HG02884 (cell line): ENCODE results near the gene ADAM19.

Experiments
- ATAC-seq: cut with Tn5 transposase; IDR thresholded peaks from one replicate; pipeline ENCODE4 v1.9.1; 2021; ENCODE audit warnings: mild to moderate bottlenecking, moderate library complexity; ENCODE audit not compliant: unreplicated experiment

Gene ADAM19

DNA sequence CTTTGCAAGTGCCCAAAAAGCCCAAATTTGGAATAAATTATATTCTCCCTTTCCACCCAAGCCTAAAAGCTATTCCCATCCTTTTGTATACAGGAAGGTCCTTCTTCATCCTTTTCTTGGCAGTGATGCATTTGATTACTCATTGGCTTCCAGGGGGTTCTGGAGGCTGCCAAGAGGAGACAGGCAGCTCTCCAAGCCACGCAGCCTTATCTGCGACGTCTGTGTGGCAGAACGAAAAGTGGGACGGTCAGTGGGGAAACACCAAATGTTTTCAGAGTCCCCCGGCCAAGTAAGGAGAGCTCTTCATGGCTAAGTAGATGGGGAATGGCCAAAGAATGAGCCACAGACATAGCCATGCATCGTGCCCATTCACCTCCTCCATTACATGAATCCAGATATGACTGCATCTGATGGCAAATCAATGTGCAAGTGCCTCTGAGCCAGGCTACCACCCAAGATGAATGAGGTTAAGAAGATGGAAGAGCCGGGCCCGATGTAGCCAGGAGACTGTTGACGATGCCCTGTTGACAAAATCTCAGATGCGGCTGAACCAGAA, 12.1 kb downstream of the ADAM19 start:
- ATAC-seq: no peak

DNA sequence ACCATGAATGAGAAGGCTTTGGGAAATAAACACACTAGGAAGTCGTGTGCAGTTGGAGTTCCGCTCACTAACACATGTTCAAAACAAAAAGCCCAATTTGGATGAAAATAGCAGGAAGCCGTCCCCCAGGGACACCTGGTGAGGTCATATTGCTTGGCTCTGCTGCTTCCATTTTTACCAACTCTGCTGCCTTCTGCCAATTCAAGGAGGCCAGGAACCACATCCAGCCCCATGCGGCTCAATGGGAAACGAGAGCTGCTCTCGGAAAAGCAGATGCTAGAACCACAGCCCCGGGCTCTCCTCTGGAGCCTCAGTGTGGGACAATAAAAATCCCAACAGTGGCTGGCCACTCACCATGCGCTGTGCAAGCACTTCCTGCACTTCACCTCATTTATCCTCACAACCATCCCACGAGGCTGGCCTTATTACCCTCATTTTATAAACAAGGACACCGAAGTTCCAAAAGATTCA, 13.4 kb downstream of the ADAM19 start:
- ATAC-seq: no peak

DNA sequence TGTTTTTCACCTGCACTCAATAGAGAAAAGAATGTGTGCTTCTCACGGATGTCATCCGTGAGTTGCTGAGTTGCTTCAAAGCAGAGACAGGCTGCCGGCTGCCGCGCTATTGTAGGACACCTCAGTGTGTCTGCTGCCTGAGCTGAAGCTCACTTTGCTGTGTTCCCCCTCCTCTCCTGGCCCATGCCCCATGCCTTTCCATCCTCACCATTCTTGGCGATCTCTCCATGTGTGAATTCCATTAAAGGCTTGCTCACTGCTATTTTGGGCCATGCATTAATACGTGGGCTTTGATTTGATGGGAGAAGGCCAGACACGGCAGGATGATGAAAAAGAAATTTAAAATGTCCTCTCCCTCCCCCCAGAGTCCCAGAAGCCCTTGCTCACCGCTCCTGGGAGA, 14.5 kb downstream of the ADAM19 start:
- ATAC-seq: no peak

DNA sequence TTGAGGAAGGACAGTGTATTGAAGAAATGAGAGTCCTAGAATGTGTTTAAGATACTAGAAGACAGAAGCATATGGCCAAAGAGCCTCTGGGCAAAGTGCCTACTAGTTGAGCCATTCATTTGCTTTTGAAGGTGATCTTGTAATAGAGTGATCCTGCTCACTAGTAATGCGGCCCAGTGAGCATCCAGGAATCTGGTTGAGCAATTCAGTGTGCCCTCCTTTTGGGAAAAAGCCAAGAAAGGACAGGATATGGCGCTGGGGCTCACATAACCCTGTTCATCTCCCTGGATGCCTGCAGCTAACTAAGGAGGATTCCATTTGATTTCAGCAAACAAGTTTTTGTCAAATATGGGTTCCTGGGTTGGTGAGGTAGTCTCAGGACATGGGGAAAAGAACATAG, 16.3 kb downstream of the ADAM19 start:
- ATAC-seq: no peak

DNA sequence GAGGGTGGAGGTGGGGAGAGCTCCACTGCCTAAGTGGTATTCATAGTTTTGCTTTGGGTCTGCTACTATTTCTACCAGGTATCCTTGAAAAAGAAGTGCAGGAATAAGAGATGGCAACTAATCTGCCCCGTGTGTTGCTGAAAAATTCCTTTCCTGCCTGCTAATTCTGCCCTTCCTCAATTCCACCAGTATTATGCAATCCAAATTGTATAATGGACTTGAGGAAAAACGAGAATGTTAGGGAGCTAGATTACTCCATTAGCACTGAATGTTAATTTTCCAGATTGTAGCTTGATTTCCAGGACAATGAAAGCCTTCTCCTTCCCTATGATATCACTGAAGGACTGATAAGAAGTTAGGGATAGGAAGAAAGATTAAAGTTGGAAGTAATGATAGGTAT, 16.9 kb downstream of the ADAM19 start:
- ATAC-seq: no peak

DNA sequence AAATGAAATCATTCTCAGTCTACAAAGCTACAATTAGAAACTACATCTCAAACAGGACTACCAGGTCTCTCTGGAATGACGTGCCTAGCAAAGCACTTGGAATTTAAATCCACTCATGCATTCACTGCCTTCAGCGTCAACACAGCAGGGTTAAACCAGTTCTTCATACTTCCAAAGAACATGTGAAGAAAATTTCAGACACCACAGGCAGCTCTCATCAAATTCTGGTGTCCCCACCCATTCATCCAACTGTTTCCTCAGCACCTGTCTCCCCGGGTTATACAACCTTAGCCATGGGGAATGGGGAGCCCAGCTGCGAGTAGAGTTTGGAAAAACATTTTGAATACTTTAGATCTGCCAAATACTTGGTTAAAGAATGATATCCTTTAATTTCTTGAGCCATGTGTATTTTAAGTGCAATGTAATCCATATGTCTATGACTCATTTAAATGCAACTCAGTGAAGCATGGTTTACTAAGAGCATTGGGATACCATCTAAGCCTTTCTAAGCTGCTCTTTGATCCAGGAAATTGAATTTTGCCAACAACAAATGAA, 17.5 kb downstream of the ADAM19 start:
- ATAC-seq: no peak

DNA sequence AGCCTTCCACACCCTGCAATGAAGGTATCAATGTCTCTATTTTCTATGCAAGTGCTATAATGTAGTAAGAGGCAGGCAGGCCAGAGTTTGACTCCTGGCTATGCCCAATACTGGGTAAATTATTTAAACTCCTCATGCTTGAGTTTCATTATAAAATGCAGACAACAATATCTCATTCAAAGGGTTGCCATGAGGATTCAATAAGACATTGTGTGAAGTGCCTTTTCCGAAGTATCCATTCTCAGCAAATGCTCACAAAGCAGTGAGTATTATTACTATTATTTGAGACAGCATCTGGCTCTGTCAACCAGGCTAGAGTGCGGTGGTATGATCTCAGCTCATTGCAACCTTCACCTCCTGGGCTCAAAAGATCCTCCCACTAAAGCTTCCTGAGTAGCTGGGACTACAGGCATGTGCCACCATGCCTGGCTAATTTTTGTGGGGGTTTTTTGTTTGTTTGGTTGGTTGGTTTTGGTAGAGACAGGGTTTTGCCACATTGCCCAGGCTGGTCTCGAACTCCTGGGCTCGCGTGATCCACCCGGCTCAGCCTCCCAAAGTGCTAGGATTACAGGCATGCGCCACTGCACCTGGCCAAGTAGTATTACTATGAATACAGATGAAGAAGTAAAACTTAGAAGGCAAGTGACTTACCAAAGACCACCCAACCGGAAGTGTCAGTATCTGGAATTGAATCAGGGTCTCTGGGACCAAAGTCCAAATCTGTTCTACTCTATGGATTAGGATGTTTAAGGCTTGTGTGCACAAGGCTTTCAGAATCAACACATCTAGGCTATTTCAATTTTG, 18.8 kb downstream of the ADAM19 start:
- no peak for ATAC-seq

DNA sequence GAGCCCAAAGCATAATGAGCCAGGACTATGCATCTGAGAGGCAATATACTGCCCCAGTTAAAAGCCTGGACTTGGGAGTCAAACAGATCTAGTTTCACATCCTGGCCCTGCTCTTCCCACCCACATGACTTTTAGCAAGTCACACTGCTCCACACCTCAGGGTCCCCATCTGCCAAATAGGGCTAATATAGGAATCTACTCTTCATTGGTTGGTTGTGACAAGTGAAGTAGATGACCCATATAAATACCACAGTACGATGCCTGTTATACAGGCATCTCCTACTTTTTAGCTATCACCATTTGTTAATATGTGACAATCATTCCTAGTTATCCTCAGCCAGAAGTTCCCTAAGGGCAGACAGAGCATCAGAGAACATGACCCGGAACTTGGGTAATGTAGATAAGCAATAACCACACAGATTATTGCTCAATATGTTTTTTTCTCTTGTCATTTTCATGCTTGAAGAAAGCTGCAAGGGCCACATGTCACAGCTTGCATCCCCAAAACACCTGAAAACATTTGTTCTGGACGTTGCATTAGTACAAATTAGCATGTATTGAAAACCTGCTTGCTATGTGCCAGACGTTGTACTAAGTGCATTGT, 20.4 kb downstream of the ADAM19 start:
- ATAC-seq: no peak

DNA sequence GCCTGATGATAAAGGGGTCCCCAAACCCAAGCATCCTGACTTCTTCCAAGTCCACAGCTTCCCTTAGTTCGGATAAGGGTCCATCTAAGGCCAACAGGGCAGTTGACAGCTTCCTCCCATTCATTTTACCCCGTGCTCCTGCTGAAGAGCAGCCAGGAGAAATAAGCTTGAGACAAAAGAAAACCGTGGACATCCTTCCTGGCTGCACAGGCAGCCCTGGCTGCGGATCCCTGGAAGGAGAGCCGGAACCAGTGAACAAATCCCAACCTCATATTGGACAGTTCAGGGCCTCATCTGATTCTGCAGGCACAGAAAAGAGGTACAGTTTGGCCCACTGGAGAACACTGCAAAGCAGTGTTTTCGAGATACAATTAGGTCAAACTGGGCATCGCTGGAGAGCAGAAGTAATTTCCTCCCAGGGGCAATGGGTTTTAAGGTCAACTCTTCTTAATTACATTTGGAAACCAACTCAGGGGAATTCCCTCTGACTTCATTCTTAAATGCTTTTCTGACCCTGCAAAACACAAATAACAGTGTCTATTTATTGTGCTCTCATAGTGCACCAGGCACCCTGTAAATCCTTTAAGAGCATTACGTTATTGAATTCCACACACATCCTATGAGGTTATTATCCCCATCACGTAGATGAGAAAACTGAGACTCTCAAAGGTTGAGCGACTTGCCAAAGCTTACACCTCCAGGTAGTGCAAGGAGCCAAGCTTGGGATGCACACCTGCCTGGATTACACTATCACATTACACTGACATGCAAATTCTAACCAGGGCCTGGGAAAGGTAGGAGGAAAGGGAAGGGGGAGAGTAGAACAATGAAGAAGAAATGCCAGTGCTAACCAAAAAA, 21.2 kb downstream of the ADAM19 start:
- no peak for ATAC-seq

DNA sequence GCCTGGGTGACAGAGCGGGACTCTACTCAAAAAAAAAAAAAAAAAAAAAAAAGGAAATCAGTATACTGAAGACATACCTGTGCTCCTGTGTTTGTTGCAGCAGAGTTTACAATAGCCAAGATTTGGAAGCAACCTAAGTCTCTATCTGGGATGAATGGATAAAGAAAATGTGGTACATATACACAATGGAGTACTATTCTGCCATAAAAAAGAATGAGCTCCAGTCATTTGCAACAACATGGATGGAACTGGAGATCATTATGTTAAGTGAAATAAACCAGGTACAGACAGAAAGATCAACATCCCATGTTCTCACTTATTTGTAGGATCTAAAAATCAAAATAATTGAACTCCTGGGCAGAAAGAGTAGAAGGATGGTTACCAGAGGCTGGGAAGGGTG, 22.9 kb downstream of the ADAM19 start:
- ATAC-seq: no peak

DNA sequence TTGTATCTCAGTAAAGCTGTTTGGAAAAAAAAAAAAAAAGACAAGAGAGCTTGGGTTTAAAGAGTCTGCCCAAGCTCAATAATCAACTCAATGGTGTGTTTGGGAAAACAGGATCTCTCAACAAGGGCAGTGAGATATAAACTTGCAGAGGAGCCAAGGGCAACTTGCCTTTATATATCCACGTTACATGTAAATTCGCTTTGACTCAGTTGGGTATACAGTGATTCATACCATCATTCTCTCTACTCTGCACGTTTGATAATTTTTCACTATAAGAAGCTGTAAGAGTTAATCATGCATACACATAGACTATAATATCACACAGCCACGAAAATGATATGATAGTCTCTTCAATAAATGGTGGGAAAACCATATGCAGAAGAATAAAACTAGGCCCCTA, 24.9 kb downstream of the ADAM19 start:
- ATAC-seq: no peak

DNA sequence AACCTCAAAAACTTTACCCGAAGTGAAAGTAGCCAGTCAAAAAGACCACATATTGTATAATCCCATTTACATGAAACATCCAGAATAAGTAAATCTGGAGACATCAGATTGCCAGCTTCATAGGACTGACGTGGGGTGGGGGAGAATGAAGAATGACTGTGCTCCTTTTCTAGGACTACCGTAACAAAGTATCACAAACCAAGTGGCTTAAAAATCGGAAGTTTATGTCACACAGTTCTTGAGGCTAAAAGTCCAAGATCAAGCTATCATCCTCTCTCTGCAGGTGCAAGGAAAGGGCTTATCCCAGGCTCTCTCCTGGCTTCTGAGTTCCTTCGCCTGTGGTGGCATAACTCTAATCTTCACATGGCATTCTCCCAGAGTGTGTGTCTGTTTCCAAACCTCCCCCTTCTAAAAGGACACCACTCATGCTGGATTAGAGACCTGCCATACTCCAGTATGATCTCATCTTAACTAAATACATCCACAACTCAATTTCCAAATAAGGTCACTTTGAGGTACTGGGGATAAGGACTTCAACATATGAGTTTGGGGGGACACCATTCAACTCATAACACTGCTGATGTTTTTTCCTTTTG, 25.5 kb downstream of the ADAM19 start:
- no peak for ATAC-seq

DNA sequence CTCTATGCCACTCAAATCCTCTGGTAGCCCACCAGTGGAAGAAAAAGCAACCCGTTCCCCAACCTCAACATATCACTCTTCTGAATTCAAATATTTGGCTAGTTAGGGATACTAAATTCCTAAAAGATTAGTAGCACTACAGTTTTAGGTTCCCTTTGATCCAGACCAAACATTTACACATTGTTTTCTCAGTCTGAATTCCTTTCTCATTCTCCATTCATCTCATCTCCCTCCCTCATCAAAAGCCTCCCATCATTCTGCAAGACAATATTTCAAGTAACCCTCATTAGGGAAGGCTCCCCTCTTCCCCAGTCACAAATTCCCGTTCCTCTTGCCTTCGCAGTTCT, 26.3 kb downstream of the ADAM19 start:
- no peak for ATAC-seq

DNA sequence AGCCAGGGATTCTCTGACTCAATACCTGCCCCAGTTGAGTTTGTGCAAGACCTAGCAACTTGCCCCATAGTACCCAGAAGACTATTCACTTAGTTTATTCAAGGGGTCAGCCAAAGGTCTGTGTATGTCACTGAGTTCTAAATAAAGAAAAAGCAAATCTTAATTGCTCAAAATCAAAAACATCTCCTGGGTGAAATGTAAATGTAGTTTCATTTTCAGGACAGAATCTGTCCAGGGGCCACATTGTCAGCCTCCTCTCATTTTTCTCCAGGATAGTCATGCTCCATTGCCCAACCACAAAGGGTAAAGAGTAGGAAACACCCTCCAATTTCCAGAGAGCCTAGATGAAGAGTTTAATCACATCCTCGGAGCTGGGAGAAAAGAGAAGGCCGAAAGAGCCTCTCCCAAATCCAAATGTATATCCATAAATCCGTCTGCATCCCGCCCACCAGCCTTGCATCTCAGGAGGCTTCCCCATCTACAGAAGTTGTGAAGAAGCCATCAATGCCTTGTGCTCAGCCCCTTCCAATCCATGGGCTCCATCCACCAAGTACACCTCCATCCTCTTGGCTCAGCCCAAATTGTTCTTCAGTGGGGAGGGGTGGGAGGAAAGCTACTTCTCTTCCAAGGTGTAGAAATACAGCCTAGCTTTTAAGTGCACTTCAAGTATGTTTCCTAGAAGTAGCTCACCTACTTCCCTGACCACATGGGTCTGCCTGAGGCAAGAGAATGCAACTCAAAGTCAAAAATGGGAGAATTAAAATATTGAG, 26.9 kb downstream of the ADAM19 start:
- ATAC-seq: no peak

DNA sequence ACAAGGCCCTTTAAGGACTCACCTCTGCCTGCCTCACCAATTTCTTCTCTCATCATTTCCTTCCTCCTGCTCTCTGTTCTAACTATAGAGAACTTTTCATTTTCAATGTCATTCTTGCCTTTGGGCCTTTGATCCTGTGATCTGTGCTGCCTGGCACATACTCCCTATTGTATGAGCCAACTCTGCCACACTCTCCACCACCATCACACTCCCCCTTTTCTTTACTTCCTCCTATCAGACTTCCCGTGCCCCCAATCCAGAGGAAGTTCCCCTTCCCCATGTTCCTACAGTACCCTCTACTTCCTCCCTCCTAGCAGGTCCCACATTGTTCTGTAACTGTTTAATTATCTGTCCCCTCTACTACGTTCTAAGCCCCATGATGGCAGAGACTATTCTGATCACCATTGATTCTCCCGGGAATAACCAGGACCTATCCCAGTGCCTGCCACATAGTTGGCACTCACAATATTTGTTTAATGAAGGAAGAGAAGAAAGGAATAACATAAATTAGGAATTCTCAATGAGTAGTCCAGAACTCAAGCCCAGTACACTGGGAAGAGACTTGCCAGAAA, 27.5 kb downstream of the ADAM19 start:
- ATAC-seq: no peak

DNA sequence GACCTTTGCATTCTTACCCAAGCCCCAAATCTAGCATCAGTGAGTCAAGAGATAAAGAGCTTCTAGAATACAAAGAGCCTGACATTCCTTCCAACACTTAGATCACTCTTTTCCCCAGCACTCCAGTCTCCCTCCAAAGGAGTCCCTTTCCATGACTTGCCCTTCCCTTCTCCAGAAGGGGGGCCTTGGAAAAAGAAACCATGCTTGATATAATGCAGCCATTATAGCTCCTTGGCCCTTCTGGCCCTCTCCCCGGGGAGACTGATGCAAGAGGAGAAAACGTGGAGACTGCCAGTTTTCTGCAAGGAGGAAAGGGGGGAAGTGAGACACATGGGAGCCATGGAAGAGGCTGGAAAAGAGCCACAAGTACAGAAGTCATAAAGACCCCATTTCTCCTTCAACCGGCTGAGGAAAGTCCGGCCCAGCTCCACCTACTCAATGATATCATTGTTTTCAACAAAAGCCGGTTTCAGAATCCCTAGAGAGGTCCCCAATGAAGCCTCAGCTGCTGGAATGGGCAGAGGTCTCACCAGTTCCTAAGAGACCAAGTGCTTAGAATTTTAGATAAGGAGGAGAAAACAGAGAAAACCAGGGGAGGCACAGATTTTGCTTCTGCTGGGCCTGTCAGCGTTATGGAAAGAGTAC, 29.0 kb downstream of the ADAM19 start:
- no peak for ATAC-seq

DNA sequence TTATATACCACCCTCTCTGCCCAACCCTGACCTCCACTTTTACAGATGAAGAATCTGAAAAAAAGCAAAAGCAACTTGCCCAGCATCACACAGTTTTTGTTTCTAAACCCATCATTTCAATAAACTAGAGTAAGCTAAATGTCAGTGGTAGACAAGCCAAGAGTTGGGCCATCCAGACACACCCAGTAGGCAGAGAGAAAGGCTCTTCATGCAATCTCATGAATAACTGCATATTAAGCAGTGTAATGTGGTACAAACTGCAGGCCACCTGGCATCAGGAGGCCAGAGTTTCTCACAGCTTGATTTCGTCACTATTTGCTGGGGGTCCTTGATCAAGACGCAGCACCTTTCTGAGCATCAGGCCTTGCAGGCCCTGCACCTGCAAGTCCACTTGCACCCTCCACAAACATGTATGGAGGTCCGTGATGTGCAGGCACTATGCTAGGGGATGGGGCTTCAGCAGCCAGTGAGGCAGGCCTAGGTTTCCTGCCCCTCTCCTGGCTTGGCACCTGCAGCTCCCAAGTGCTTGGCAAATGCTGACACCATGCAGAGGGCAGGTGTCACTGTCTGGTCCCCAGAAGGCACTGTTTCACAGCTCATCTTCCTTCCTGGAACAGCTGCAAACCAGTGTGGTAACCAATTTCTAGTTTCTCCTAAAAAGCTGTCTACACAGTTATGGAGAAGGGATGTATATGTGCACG, 29.8 kb downstream of the ADAM19 start:
- ATAC-seq: no peak

DNA sequence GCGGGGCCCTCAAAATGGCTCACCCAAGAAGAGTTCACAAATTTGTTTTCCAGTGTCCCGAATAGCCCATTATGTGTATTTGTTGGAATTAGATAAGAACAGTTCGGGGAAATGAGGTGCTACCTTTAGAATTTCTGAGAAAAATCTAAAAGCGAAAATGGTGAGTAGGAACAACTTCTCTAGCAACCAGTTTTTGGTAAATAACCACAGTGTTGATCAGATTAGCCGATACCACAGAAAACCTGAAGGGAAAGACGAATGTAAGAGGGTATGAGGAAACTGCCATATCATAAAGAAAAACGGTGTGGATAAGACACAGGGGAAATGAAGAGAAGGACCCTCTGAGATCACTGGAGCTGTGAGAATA, 31.0 kb downstream of the ADAM19 start:
- ATAC-seq: no peak
